ENCODE measurements around the gene ATAD3A.
"Not testable (repeated sequence)": the region's sequence is repeated elsewhere in the genome, so short reads cannot be mapped to it uniquely, and the experiment has no call there.

ATAD3A gene

DNA sequence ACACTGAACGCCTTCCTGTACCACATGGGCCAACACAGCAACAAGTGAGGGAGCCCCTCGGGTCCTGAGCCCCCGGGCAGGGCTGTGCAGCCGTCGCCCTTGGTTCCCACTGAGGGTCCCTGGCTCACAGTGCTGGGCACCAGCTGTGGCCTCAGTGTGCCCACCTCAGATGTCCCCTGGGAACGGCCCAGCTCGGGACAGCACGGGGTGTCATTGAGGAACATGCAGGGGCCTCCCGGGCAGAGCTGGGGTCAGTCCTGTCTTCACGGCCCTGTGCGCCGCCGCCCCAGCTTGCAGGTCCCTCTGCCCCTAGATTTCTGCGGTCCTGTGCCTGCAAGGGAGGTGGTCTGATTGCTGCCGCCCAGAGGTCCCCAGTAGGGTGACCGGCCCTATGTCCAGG lies 22.7 kb upstream of the ATAD3A start:
- in situ Hi-C loops (cut with HindIII; ENCODE audit: low sequenced_read_pairs): no loop called here

DNA sequence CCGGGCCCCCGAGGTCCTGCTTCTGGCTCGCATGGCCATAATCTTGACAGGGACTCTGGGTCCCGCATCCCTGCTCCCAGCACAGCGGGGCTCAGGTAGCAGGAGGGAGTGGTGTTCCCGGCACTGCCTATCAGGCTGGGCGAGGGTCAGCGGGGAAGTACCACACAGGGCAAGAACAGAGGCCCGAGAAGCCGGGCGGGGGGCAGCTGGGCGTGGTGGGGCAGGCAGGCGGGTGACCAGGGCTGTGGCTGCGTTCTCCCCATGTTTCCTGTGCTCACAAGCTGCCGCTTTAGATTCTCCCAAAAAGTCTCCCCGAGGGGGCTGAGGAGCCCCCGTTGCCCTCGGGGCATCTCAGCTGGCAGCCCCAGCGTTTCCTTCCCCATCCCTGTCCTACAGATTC lies 22.1 kb upstream of the ATAD3A start:
- in situ Hi-C loops (cut with HindIII; ENCODE audit: low sequenced_read_pairs): no loop called here

DNA sequence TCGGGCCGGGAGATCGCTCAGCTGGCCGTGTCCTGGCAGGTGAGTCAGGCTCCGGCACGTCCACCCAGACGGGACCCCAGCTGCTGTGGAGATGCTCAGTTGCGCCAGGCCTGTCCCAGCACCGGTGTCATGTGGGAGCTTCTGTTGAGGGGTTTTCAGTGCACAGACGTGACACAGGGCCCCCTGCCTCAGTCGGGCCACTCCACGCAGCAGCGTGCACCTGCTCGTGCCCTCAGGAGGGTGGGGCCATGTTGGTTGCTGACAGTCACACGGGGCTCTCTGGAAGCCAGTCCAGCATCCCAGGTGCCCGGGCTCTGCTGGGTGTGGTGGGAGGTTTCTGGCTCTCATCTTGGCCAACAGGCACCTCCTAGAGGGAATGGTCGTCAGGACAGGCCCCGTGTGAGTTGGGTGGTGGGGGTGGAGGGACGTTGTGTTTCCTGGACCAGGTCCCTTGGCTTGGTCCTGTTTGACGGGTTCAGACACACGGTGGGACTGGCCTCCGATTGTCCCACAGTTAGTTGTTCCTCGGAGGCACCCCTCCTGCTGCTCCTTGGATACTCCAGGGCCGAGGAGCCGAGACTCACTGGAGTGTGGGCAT lies 21.2 kb upstream of the ATAD3A start:
- in situ Hi-C loops (cut with HindIII; ENCODE audit: low sequenced_read_pairs): no loop called here

DNA sequence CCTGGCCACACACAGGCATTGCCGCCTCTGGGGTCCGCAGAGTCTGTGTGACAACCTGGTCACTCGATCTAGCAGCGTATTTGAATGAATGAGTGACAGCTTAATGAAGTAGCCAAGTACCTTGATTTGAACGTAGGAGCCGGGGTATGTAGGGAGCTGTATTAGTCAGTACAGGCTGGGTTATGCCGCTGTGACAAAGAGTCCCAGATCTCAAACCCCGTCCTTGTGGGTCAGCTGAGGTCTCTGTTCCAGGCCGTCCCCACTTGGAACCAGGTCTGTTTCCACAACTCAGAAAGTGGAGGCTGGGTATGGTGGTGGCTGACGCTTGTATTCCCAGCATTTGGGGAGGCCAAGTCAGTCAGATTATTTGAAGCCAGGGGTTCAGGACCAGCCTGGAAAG lies 20.4 kb upstream of the ATAD3A start:
- in situ Hi-C loops (cut with HindIII; ENCODE audit: low sequenced_read_pairs): no loop called here

DNA sequence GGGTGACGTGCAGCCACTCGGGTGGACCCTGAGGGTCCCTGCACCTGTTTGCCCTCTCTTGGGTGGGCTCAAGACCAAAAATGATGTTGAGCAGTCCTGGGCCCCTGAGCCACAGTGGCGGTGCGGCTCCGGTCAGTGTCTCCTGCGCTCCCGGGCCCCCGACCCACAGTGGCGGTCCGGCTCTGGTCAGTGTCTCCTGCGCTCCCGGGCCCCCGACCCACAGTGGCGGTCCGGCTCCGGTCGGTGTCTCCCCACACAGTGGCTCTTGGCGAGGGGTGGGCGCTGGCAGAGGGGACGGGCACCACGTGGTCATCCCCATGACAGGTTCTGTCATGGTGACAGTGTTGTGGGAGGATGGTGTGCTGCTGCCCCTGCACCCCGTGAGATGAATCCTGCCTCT lies 17.7 kb upstream of the ATAD3A start:
- in situ Hi-C loops (cut with HindIII; ENCODE audit: low sequenced_read_pairs): not testable (repeated sequence)

DNA sequence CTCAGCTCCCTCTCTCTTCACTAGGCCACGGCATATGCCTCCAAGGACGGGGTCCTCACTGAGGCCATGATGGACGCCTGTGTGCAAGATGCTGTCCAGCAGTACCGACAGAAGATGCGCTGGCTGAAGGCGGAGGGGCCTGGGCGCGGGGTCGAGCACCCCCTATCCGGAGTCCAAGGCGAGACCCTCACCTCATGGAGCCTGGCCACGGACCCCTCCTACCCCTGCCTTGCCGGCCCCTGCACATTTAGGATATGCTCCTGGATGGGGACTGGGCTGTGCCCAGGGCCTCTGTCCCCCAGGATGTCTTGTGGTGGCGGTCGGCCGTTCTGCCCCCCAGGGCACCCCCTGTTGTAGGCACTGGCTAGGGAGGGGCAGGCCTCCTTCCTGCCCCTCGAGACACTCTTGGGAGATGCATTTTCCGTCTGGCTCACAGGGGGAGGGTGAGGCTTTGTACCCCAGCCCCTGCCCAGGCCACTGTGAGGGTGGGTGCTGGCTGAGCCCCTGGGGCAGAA lies 16.4 kb upstream of the ATAD3A start:
- in situ Hi-C loops (cut with HindIII; ENCODE audit: low sequenced_read_pairs): not testable (repeated sequence)

DNA sequence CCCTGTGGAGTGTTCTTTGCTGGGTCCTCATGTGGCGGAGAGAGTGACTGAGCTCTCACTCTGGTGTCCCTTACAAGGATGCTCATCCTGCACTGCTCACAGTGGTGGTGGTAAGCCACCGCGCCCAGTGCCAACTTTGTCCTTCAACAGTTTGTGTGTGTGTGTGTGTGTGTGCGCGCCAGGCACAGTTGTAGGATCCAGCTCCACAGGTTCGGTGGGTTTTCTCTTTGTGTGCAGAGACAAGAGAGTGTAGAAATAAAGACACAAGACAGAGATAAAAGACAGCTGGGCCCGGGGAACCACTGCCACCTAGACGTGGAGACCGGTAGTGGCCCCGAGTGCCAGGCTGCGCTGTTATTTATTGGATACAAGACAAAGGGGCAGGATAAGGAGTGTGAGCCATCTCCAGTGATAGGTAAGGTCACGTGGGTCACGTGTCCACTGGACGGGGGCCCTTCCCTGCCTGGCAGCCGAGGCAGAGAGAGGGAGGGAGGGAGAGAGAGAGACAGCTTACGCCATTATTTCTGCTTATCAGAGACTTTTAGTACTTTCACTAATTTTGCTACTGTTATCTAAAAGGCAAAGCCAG lies 7.1 kb upstream of the ATAD3A start:
- in situ Hi-C loops (cut with HindIII; ENCODE audit: low sequenced_read_pairs): not testable (repeated sequence)

DNA sequence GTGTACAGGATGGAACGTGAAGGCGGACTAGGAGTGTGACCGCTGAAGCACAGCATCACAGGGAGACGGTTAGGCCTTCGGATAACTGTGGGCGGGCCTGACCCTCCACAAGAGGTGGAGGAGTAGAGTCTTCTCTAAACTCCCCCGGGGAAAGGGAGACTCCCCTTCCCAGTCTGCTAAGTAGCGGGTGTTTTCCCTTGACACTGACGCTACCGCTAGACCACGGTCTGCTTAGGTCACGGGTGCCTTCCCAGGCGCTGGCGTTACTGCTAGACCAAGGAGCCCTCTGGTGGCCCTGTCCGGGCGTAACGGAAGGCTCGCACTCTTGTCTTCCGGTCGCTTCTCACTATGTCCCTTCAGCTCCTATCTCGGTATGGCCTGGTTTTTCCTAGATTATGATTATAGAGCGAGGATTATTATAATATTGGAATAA lies 6.6 kb upstream of the ATAD3A start:
- in situ Hi-C loops (cut with HindIII; ENCODE audit: low sequenced_read_pairs): not testable (repeated sequence)

DNA sequence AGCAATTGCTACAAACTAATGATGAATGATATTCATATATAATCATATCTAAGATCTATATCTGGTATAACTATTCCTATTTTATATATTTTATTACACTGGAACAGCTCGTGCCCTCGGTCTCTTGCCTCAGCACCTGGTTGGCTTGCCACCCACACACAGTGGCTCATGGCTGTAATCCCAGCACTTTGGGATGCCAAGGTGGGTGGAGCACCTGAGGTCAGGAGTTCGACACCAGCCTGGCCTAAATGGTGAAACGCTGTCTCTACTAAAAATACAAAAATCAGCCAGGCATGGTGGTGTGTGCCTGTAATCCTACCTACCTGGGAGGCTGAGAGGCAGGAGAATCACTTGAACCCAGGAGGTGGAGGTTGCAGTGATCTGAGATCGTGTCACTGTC lies 6.2 kb upstream of the ATAD3A start:
- in situ Hi-C loops (cut with HindIII; ENCODE audit: low sequenced_read_pairs): not testable (repeated sequence)

DNA sequence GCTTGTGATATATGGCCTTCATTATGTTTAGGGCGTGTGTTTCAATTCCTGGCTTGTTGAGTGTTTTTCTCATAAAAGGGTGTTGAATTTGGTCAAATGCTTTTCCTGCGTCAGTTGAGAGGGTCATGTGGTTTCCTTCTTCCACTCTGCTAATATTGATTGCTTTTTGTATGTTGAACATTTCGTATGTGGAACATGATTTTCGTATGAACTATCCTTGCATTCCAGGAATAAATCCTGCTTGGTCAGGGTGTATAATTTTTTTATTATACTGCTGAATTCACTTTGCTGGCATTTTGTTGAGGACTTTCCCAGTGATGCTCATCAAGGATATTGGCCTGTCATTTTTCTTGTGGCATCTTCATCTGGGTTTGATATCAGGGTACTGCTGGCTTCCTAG lies 4.7 kb upstream of the ATAD3A start:
- in situ Hi-C loops (cut with HindIII; ENCODE audit: low sequenced_read_pairs): no loop called here

DNA sequence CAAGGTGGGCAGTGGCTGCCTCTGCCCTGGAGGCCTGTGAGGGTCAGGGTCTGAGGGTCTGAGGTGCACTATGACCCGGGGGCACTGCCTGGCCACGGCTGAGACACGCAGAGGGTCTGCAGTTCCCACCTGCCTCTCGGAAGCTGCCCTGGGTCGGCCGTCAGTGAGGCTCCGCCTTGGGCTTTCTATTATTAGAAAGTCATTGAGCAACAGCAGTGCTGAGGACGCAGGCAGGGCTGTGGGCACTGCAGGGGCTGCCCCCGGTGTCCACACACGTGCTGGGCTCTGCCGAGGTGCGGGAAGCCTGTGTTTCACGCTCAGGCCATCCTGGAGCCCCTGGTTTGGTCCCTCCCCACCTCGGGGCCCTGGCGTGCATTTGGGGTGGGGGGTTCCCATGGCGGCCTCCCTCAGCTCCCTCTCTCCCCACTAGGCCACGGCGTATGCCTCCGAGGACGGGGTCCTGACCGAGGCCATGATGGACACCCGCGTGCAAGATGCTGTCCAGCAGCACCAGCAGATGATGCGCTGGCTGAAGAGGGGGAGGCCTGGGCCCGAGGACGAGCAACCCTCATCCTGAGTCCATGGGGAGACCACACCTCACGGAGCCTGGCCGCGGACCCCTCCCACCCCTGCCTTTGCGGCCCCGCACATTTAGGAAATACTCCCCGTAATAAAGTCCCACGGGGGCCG lies 3.0 kb upstream of the ATAD3A start:
- in situ Hi-C loops (cut with HindIII; ENCODE audit: low sequenced_read_pairs): not testable (repeated sequence)

DNA sequence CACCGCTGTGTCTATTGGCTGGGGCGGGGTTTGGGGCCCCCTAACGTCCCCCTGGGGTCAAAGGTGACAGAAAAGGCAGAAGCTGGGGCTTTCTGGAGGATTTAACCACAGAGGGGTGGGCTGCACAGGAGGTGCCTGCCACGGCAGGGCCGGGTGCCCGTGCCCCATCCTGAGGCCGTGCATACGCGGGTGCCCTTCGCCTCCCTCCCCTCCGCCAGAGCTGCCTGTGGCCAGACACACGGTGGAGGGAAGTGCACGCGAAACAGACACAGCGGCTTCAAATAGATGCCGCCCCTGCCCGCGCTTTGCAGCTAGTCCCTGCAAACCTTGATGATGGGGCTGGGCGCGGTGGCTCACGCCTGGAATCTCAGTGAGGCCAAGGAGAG lies 2.5 kb upstream of the ATAD3A start:
- in situ Hi-C loops (cut with HindIII; ENCODE audit: low sequenced_read_pairs): not testable (repeated sequence)

DNA sequence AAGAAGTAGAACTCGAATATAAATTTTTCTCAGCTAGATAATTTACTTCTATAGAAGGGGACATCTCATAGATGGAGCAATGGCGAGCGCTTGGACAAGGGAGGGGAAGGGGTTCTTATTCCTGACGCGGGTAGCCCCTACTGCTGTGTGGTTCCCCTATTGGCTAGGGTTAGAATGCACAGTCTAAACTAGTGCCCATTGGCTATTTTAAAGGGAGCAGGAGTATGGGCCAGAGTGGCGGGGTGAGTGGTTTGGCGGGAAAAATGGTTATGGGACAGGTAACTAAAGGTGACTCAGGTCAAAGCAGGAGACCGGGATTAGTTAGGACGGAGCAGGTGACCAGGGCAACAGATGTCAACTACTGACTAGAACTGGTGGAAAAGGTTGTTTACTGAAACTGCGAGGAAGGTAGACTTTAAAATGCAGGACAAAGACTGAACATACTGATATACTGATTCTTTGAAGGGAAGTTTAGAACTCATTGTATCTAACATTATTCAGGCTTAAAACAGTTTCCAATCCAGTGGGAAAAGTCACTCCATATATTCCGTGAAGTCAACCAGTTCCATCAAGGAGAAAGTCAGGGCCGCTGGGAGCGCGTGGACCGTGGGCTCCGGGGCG lies 940 bp upstream of the ATAD3A start:
- in situ Hi-C loops (cut with HindIII; ENCODE audit: low sequenced_read_pairs): no loop called here

DNA sequence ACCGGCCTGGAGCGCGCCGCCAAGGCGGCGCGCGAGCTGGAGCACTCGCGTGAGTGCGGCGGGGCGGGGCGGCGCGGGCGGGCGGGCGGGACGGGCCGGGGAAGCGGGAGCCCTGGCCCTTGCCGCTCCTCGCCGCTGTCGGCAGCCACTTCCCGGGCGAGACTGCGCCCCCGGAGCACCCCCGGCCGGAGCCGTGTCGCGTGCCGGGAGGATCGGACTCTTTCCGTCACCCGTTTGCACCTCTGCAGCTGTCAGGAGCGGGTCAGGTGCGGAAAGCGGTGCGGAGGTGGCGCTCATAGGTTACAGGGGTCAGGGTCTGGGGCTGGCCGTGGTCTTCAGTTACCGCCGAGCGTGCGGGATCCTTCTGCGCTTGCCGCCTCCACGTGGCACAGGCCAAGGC lies 463 bp downstream of the ATAD3A start:
- in situ Hi-C loops (cut with HindIII; ENCODE audit: low sequenced_read_pairs): not testable (repeated sequence)

DNA sequence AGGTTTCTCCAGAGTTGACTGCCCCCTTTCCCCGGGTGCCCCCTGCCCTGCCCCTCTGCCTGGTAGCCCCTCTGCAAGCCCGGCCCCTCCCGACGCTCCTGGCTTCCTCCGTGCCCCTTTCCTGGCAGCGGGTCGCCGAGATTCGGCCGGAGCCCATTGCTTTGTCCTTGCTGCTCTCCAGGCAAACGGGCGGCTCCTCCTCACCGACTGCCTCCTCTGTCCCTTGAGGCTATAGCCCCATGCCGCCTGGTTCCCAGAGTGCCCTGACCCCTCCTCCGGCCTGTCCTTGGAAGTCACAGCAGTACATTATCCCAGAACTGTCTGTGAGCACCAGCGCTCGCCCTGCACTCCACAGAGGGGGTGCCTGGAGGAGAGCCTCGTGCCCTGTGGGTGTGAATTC lies 1.7 kb downstream of the ATAD3A start:
- in situ Hi-C loops (cut with HindIII; ENCODE audit: low sequenced_read_pairs): not testable (repeated sequence)

DNA sequence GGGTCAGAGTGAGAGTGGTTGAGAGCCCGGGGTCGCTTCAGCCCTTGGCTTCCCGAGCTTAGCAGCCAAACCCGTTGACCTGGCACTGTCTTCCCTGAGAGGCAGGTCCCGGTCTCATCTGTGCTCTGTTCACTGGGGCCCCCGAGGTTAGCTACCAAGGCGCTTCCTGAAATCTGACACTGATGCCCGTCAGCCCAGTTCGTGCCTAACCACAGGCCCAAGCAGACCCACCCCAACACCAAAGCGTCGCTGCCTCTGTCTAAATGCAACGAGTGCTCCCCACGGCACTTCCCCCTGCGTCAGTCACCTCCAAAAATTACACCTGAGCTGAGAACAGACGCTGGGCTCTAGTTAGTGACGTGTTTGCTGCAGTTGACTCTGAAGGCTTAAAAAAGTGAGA lies 2.4 kb downstream of the ATAD3A start:
- in situ Hi-C loops (cut with HindIII; ENCODE audit: low sequenced_read_pairs): not testable (repeated sequence)

DNA sequence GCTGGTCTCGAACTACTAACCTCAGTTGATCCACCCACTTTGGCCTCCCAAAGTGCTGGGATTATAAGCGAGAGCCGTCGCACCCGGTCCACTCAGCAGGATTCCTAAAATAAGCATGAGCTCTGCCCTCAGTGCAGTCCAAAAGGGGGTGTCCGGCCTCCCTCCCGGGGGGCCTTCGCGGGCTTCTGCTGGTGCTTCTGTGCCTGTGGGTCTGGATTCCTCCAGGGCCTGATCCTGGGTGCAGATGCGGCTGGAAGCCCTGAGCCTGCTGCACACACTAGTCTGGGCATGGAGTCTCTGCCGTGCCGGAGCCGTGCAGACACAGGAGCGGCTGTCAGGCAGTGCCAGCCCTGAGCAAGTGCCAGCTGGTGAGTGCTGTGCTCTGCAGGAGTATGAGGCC lies 5.0 kb downstream of the ATAD3A start:
- in situ Hi-C loops (cut with HindIII; ENCODE audit: low sequenced_read_pairs): not testable (repeated sequence)

DNA sequence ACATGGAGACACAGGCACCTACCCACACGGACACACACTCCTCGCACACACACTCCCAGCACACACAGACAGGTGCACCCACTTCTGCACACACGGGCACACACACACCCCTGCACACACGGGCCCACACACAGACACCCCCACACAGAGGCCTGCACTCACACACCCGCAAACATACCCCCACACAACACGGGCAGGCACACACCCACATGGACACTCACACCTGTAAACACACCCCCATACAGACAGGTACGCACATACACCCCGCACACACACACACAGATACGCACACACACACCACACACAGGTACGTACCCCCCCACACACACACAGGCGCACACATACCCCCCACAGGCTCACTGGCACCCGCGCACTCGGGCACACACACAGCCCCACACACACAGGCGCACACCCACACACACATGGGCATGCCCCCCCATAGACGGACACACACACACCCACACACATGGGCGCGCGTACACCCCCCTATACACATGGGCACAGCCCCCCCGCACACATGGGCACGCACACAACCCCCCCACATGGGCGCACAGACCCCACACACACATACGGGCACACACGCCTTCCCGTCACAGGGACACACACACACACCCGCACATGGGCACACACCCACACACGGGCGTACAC lies 6.1 kb downstream of the ATAD3A start:
- in situ Hi-C loops (cut with HindIII; ENCODE audit: low sequenced_read_pairs): no loop called here

DNA sequence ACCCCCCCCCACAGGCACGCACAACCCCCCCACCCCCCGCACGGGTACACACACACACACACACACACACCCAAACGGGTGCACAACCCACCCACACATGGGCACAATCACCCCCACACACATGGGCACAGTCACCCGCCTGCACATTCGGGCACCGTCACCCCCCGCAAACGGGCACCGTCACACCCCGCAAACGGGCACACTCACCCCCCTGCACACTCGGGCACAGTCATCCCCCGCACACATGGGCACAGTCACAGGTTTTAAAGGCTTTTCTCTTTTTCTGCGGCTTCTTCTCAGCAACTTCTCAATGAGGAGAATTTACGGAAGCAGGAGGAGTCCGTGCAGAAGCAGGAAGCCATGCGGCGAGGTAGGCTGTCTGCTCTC lies 6.7 kb downstream of the ATAD3A start:
- in situ Hi-C loops (cut with HindIII; ENCODE audit: low sequenced_read_pairs): not testable (repeated sequence)

DNA sequence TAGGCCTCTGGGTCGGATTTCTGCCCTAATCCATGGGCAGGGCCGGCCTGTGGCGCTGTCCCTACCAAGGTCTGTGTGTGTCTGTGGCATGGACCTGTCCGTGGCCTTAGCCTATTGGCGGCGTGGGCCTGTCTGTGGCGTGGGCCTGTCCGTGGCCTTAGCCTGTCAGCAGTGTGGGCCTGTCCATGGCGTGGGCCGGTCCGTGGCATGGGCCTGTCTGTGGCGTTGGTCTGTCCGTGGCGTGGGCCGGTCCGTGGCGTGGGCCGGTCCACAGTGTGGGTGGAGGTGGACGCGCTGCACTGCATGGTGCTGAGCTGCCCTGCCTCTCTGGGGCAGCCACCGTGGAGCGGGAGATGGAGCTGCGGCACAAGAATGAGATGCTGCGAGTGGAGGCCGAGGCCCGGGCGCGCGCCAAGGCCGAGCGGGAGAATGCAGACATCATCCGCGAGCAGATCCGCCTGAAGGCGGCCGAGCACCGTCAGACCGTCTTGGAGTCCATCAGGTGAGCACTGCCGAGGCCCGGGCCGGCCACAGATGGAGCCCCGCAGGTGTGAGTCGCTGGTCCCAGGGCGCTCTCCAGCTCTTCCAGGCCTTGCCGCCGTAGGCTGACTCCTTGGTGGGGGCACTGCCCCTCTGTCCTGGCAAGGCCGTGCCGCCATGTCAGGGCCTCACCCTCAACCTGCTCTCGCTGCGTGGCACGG lies 8.0 kb downstream of the ATAD3A start:
- in situ Hi-C loops (cut with HindIII; ENCODE audit: low sequenced_read_pairs): not testable (repeated sequence)

DNA sequence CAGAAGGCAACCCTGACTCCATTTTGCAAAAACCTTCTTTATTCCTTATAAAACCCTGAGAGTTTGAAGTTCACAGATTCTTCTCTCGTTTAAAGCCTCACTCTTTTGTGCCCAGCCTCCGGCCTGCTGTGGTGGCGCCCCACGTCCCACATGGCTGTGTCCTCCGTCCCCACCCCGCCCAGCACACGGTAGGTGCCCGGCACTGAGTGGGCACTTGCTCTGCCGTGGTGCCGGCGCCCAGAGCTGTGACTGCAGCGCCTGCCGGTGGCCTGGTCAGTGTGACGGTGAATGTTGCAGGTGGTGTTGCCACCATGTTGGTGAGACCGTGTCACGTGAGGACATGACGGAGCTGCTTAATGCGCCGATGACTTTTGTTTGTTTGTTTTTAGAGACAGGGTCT lies 9.4 kb downstream of the ATAD3A start:
- in situ Hi-C loops (cut with HindIII; ENCODE audit: low sequenced_read_pairs): no loop called here

Measured in DLD1 (cell line).